ENCODE results near the gene KLHDC2.

KLHDC2 gene

GRCh38 chr14:49761839-49762551, 6.0 kb upstream of the KLHDC2 start:
- H3K27ac ChIP-seq (ENCODE audit: extremely low read depth, low read depth, low read length) = no peak overlapping the region
- H3K36me3 ChIP-seq (ENCODE audit: control insufficient read depth in 2 of 2, insufficient read depth in 1 of 2, low read length in 2 of 2) = no peaks in the 10 kb centered on the region
- H3K4me1 ChIP-seq (ENCODE audit: control insufficient read depth, insufficient read depth, low read length) = peaks cover 3% of the 10 kb centered on the region; the same call in 1 of the 2 replicates
- H3K4me3 ChIP-seq (ENCODE audit: low read depth, low read length) = no peak overlapping the region
- no peak for TF ChIP-seq ZNF473 (tag by site-specific recombination; IDR thresholded peaks at IDR 0.05)
- no peak for TF ChIP-seq ZNF518A (tag by site-specific recombination; conservative IDR thresholded peaks at IDR 0.05; ENCODE audit: low read depth)
- TF ChIP-seq, protein P1, sequence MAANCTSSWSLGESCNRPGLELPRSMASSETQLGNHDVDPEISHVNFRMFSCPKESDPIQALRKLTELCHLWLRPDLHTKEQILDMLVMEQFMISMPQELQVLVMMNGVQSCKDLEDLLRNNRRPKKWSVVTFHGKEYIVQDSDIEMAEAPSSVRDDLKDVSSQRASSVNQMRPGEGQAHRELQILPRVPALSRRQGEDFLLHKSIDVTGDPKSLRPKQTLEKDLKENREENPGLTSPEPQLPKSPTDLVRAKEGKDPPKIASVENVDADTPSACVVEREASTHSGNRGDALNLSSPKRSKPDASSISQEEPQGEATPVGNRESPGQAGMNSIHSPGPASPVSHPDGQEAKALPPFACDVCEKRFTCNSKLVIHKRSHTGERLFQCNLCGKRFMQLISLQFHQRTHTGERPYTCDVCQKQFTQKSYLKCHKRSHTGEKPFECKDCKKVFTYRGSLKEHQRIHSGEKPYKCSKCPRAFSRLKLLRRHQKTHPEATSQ (tag by site-specific recombination; IDR thresholded peaks at IDR 0.05) = no peak
- no peak for TF ChIP-seq ZNF560 (tag by site-specific recombination; IDR thresholded peaks at IDR 0.05; ENCODE audit: borderline replicate concordance)
- TF ChIP-seq ZNF48 (tag by site-specific recombination; IDR thresholded peaks at IDR 0.05) = no peak
- TF ChIP-seq ZBTB8A (tag by site-specific recombination; IDR thresholded peaks at IDR 0.05) = no peak
- TF ChIP-seq, protein P2, sequence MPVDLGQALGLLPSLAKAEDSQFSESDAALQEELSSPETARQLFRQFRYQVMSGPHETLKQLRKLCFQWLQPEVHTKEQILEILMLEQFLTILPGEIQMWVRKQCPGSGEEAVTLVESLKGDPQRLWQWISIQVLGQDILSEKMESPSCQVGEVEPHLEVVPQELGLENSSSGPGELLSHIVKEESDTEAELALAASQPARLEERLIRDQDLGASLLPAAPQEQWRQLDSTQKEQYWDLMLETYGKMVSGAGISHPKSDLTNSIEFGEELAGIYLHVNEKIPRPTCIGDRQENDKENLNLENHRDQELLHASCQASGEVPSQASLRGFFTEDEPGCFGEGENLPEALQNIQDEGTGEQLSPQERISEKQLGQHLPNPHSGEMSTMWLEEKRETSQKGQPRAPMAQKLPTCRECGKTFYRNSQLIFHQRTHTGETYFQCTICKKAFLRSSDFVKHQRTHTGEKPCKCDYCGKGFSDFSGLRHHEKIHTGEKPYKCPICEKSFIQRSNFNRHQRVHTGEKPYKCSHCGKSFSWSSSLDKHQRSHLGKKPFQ (tag by site-specific recombination; IDR thresholded peaks at IDR 0.05) = no peak
- TF ChIP-seq GLI4 (tag by site-specific recombination; IDR thresholded peaks at IDR 0.05) = no peak
- TF ChIP-seq ZNF548 (tag by site-specific recombination; IDR thresholded peaks at IDR 0.05) = no peak
- TF ChIP-seq ZNF133 (tag by site-specific recombination; IDR thresholded peaks at IDR 0.05) = no peak
- TF ChIP-seq ZNF660 (tag by site-specific recombination; IDR thresholded peaks at IDR 0.05) = no peak
- TF ChIP-seq, protein P3, sequence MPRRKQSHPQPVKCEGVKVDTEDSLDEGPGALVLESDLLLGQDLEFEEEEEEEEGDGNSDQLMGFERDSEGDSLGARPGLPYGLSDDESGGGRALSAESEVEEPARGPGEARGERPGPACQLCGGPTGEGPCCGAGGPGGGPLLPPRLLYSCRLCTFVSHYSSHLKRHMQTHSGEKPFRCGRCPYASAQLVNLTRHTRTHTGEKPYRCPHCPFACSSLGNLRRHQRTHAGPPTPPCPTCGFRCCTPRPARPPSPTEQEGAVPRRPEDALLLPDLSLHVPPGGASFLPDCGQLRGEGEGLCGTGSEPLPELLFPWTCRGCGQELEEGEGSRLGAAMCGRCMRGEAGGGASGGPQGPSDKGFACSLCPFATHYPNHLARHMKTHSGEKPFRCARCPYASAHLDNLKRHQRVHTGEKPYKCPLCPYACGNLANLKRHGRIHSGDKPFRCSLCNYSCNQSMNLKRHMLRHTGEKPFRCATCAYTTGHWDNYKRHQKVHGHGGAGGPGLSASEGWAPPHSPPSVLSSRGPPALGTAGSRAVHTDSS (tag by site-specific recombination; IDR thresholded peaks at IDR 0.05) = no peak
- no peak for TF ChIP-seq HOXC10 (CRISPR knock-in tag; IDR thresholded peaks at IDR 0.05)
- TF ChIP-seq TCF7L2 (IDR thresholded peaks at IDR 0.05; ENCODE audit: borderline replicate concordance, low read depth, low read length) = no peak
- no peak for TF ChIP-seq ZNF600 (tag by site-specific recombination; IDR thresholded peaks at IDR 0.05)
- no peak for TF ChIP-seq KLF10 (tag by site-specific recombination; IDR thresholded peaks at IDR 0.05)
- ChIA-PET POLR2A (interaction anchor here (0.8 kb wide), 1 partner anchor 128 kb away, joined by 3 read pairs; no protein-coding TSS in a partner anchor), CTCF (no interaction called here)
- H3K9me3 ChIP-seq (ENCODE audit: control insufficient read depth, insufficient read depth, low read depth, low read length) = no peaks in the 10 kb centered on the region
